ENCODE measurements around the gene MPHOSPH9. TPM values are rescaled to one million over a fixed set of nuclear protein-coding genes. Genes with fewer than 3 reads are reported as not detected.

MPHOSPH9 gene
- 106 and 107 TPM in 2 replicates for total RNA-seq

GRCh38 chr12:123232807-123233504, at the start of gene MPHOSPH9, which contains the start of gene MTRFR:
Gene MPHOSPH9 (minus strand): TSS chr12:123233141. CDS start chr12:123230364, 2,777 bp downstream.
Gene MTRFR (plus strand): TSS chr12:123233436. CDS start chr12:123253675, 20,239 bp downstream.
- intact Hi-C loops (cut with micrococcal nuclease), result loop anchor here (1.0 to 10.0 kb wide), 10 partner anchors 10 to 706 kb away; partner anchors contain the start of genes DENR, KNTC1, OGFOD2 and PITPNM2

- intact Hi-C loops (cut with micrococcal nuclease), result no loop called here
These were observed 49.2 kb upstream of the MPHOSPH9 start for GRCh38 chr12:123282111-123282510.

DNA sequence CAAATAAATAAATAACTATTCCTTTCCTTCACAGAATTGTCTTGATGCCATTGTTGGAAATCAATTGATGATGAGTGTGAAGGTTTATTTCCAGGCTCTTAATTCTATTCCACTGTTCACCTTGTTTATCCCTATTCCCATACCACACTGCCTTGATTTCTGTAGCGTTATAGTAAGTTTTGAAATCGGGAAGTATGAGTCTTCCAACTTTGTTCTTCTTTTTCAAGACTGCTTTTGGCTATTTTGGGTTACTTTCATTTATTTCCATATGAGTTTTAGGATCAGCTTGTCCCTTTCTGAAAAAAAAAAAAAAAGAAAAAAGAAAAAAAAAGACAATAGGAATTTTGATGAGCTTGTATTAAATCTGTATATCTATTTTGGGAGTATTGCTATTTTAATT, 48.0 kb upstream of the MPHOSPH9 start:
- intact Hi-C loops (cut with micrococcal nuclease), result no loop called here

DNA sequence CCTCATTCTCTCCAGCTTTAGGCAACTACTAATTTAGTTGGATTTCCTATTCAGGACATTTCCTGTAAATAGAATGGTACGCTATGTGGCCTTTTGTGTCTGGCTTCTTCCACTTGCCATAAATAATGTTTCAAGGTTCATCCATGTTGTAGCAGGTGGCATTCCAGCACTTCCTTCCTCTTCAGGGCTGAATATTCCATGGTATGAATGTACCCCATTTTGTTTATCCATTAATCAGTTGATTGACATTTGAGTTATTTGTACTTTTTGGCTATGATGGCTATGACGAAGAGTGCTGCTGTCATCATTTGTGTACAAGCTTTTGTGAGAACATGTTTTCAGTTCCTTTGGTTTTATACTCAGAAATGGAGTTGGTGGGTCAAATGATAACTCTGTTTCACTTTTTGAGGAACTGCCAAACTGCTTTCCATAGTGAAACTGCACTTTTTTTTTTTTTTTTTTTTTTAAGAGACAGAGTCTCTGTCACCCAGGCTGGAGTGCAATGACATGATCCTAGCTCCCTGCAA, 45.2 kb upstream of the MPHOSPH9 start:
- intact Hi-C loops (cut with micrococcal nuclease), result no loop called here

DNA sequence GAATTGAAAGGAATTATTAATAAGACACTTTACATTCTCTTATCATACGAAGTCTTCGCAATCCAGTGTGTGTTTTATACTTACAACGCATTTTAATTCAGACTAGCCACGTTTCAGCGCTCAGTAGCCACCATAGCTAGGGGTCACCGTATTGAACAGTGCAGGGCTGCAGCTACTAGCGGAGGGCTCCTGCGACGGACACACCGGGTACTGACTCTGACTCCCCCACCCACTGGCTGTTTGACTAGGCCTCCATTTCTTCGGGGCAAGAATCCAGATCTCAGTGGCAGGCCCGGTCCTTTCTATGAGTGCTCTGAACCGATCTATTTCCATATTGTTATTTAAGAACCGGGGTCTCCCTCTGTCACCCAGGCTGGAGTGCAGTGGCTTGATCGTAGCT, 40.2 kb upstream of the MPHOSPH9 start:
- intact Hi-C loops (cut with micrococcal nuclease), result no loop called here

DNA sequence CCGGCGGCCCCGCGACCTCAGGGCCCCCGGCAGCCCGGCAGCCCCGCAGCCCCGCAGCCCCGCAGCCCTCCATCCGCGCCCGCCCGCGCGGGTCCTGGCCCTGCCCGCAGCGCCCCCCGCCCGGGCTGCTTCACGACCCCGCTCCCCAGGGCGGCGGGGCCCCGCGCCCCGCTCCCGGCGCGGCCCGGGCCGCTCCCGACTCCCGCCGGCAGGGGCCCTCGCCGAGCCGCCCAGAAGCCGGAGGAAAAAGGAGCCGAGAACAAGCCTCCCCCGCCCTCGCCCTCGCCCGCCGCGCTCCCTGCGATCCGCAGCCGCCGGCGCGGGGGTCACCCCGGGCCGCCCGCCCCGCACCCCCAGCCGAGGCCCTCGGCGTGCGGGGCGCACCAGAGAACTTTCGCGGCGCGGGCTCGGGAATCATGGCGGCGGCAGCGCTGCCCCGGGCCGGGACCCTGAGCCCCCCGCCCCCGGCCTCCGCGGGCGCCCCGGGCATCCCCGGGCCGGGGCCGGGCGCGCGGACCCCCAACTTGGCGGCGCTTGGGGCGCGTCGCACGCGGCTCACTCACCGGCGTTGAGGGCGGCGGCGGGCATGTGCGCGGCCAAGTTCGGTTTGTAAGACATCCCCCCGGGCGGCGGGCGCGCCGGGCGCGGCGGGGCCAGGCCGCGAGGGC, 38.2 kb upstream of the MPHOSPH9 start:
- intact Hi-C loops (cut with micrococcal nuclease), result loop anchor here (1.0 kb wide), 3 partner anchors 94 to 347 kb away; partner anchors contain the start of gene DDX55

GRCh38 chr12:123270214-123271000, 37.5 kb upstream of the MPHOSPH9 start:
- intact Hi-C loops (cut with micrococcal nuclease), result loop anchor here (1.0 kb wide), 1 partner anchor 314 kb away; the partner anchor contains the start of gene TMED2

DNA sequence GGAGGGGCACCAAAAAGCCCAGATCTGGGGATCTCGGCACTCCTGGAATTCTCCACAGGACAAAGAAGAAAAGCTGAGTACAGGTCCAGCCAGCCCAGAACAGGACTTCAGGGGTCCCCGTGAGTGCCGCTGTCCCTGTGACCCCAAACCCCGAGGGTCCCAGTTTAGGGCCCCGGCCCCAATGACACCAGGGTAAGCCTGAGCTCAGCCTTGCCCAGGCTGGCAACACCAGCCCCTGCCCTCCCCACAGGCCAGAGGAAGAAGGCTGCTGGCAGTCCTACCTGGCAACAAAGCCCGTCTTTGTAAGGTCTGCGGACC, 36.9 kb upstream of the MPHOSPH9 start:
- intact Hi-C loops (cut with micrococcal nuclease), result loop anchor here (1.0 kb wide), 1 partner anchor 314 kb away; the partner anchor contains the start of gene TMED2

GRCh38 chr12:123269395-123269892, 36.5 kb upstream of the MPHOSPH9 start:
- intact Hi-C loops (cut with micrococcal nuclease), result no loop called here

DNA sequence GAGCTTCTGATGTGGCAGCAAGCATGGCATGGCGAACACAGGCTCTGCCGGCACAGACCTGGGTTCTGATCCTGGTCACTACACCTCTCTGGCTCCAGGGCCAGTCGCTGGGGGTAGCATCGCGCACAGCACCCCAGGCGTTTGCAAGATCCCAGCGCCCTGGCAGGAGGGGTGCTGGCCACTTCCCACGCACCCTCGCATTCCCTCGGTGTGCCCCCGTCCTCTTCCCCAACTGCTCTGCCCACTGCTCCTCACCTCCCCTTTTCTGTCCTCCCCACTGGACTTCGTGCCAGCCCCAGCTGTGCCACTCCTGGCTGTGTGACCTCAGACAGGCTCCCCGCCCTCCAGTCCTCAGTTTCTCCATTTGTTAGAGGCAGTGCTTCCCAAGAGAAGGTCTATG, 35.9 kb upstream of the MPHOSPH9 start:
- intact Hi-C loops (cut with micrococcal nuclease), result no loop called here

GRCh38 chr12:123267991-123268843, 35.3 kb upstream of the MPHOSPH9 start:
- intact Hi-C loops (cut with micrococcal nuclease), result no loop called here

DNA sequence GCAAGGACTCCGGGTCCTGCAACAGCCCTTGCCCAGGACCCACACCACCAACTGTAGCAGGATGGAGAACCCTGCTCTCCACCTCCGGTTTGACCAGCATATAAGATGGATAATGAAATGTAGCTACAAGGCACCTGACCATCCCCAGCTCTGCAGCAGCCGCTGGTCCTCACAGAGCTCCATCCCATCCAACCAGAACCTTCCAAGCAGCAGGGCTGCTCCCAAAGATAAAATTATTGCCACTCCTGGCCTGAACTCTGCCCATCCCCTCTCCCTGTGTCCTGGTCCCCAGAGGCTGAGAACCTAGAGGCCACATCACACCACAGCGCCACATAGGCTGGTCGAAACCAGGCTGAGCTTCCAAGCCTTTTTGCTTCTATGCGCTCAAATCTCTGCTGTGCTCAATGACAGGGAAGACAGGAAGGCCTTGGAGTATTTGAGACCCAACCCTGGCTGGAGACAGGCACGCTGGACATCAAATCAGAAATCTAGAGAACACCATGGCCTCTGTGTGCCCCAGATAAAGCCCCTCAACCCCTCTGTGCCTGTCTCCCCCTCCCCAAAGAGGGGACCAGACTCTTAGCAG, 34.5 kb upstream of the MPHOSPH9 start:
- intact Hi-C loops (cut with micrococcal nuclease), result no loop called here

DNA sequence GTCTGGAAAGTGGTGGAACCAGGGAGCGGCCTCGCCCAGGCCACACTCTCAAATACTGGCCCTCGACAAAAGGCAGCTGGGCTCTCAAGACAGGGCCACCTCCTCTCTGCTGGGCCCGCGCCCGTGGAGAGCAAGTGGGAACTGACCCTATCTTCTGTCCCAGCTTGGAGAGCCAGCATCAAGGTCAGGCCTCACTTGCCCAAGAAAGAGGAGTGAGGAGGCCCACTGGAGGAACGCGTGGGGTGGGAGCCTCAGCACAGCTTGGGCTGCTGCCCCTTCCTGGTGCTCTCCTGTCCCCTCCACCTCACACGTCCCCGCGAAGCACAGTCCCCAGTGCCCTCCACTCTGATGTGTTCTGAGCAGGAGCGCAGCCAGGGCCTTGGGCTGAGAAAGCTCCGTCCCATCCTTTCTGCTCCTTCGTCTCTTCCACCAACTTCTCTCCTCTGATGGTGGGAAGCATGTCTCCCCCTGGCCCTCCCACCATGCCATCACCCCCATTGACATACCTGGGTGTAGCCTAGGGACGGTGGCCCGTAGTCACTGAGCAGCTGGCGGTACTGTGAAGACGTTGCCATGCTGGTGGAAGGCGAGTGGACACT, 33.8 kb upstream of the MPHOSPH9 start:
- intact Hi-C loops (cut with micrococcal nuclease), result no loop called here

GRCh38 chr12:123265851-123266678, 33.1 kb upstream of the MPHOSPH9 start:
- intact Hi-C loops (cut with micrococcal nuclease), result no loop called here

GRCh38 chr12:123264642-123265041, 31.7 kb upstream of the MPHOSPH9 start:
- intact Hi-C loops (cut with micrococcal nuclease), result no loop called here

DNA sequence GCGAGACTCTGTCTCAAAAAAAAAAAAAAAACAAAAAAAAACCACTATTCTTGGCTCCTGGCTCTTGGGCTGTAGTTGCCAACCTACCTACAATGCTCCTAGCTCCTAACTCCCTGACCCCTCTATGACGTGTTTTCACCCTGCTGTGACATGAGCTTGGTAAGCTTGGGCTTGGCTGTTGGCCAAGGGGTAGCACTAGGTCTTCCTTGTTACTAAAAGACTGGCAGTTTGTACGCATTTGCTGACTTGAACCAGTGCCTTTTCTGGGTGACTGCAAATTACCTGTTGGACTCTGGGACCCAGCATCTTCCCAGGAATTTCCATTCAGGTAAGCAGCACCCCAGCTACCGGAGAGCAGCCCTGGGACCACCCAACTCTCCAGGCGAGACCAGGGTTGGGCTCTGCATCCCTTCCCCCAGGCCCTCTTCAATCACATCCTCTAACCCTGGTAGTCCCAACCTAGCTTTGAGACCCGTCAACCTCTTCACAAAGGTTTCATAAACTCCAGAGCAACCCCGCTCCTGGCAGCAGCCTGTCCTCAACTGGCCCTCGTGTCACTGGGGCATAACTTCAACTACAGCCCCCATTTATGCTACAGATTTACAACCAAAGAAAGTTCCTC, 30.4 kb upstream of the MPHOSPH9 start:
- intact Hi-C loops (cut with micrococcal nuclease), result no loop called here

- intact Hi-C loops (cut with micrococcal nuclease), result no loop called here
These were observed 28.3 kb upstream of the MPHOSPH9 start for GRCh38 chr12:123261196-123261595.

DNA sequence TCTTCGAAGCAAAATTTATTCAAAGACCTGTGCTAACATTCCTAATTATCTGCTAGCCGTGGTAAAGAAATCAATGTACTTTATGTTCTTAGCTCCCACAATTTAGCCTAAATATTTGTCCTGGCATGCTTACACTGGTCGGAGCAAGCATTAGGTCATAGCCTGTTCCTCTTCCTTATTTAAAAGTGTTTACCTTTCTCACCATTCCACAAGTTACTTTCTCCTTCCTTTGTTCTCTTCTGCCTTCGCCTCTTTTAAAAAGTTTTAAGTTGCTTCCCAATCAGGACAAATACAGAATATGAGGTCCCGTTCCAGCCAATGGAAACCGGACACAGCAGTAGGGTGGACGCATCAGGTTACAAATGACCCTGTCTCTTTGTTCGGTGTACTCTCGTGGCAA, 27.1 kb upstream of the MPHOSPH9 start:
- intact Hi-C loops (cut with micrococcal nuclease), result no loop called here

All from T-helper 2 cell treated with Interferon-gamma antibody and Interleukin-4, amounts not matched to agents 100 ng/mL and 5 ng/mL, for 36 hours (primary cell).